PC-9 (cell line): ENCODE measurements around the gene PLB1.

Experiments used
- CTCF ChIP-seq: fragments of 200-600 bp; sonication (generic); conservative IDR thresholded peaks from 2 replicates; pipeline ENCODE4 v1.6.1; 2017; ENCODE audit warnings: mixed run types, antibody characterized with exemption, mild to moderate bottlenecking, moderate library complexity
- EZH2 ChIP-seq: fragments of 200-600 bp; sonication (generic); IDR thresholded peaks from 2 replicates; pipeline ENCODE4 v1.8.0; 2017; ENCODE audit warnings: antibody characterized with exemption, low read depth

GRCh38 chr2:28645553-28645952 lies 149.7 kb downstream of the PLB1 start:
- TF ChIP-seq CTCF, result no peak
- TF ChIP-seq EZH2, result no peak
